Endodermal cell (in vitro differentiated cells): ENCODE results near the gene LGI2. TPM values are rescaled to one million over a fixed set of nuclear protein-coding genes. Genes with fewer than 3 reads are reported as not detected.

Source experiments
- DNase-seq: peaks from one replicate; pipeline ENCODE4 v3.0.0-alpha.2; 2017
- H3K27ac ChIP-seq: 2 replicates; pipeline ENCODE4 v1.5.1; 2013; ENCODE audit warnings: mild to moderate bottlenecking, low read depth, low read length, moderate library complexity
- H3K27me3 ChIP-seq: 2 replicates; pipeline ENCODE4 v1.6.1; 2013; ENCODE audit warnings: mild to moderate bottlenecking, low read length, moderate library complexity; ENCODE audit not compliant: insufficient read depth, control insufficient read depth, poor library complexity, severe bottlenecking
- H3K36me3 ChIP-seq: 2 replicates; pipeline ENCODE4 v1.7.0; 2013; ENCODE audit warnings: mild to moderate bottlenecking, low read length, moderate library complexity; ENCODE audit not compliant: control insufficient read depth, insufficient read depth
- H3K4me1 ChIP-seq: one replicate; pipeline ENCODE4 v1.7.0; 2013; ENCODE audit warnings: low read length; ENCODE audit not compliant: control insufficient read depth, insufficient read depth
- H3K4me3 ChIP-seq: 2 replicates; pipeline ENCODE4 v1.5.1; 2013; ENCODE audit warnings: mild to moderate bottlenecking, low read length, moderate library complexity
- H3K9ac ChIP-seq: 2 replicates; pipeline ENCODE4 v1.6.1; 2013; ENCODE audit warnings: mild to moderate bottlenecking, low read length, moderate library complexity; ENCODE audit not compliant: poor library complexity, severe bottlenecking; ENCODE audit errors: extremely low read depth
- H3K9me3 ChIP-seq: 2 replicates; pipeline ENCODE4 v1.6.1; 2013; ENCODE audit warnings: mild to moderate bottlenecking, low read length, moderate library complexity; ENCODE audit not compliant: control insufficient read depth
- H3K27ac Mint-ChIP-seq: 2 replicates; pipeline ENCODE4 v1.8.0; 2020; ENCODE audit warnings: mixed read lengths
- H3K27me3 Mint-ChIP-seq: 2 replicates; pipeline ENCODE4 v1.8.0; 2021; ENCODE audit warnings: mild to moderate bottlenecking, mixed read lengths; ENCODE audit not compliant: insufficient read depth
- H3K36me3 Mint-ChIP-seq: 2 replicates; pipeline ENCODE4 v1.8.0; 2020; ENCODE audit warnings: low read depth, mixed read lengths
- H3K4me1 Mint-ChIP-seq: 2 replicates; pipeline ENCODE4 v1.8.0; 2020; ENCODE audit warnings: mixed read lengths
- H3K4me3 Mint-ChIP-seq: 2 replicates; pipeline ENCODE4 v1.8.0; 2020; ENCODE audit warnings: mild to moderate bottlenecking, moderate library complexity, mixed read lengths
- H3K9me3 Mint-ChIP-seq: 2 replicates; pipeline ENCODE4 v1.8.0; 2020; ENCODE audit warnings: mild to moderate bottlenecking, mixed read lengths
- WGBS, 2 experiments: methylation state at CpG; one replicate each; pipeline versions ENCODE4 v1.1.5 to v1.1.7; 2013; ENCODE audit warnings: missing lambda C conversion rate in 2 of 2, mixed read lengths in 1 of 2; ENCODE audit not compliant: insufficient coverage in 1 of 2, insufficient read length in 1 of 2; 5-methylcytosine and 5-hydroxymethylcytosine counted together
- total RNA-seq, 2 donors: library from RNA; stranded (reverse); fragmentation: NEBNext Ultra II Directional in 1 of 2; extraction: Animal tissue kit (Norgen Biotek cat#: 25700) in 1 of 2; gene quantifications; 2 replicates in 1 of 2; 3 replicates in 1 of 2; pipeline ENCODE4 v1.2.1, GENCODE V29; 2021
- TF ChIP-seq, protein P1 (sequence below): fragments of 200-600 bp; sonication (generic); conservative IDR thresholded peaks from 2 replicates; pipeline ENCODE4 v1.5.0; 2021; ENCODE audit warnings: antibody characterized with exemption, mild to moderate bottlenecking

Gene LGI2
- total RNA-seq, 2 donors from 2014 or later, result 6.5 to 15.9 TPM

DNA sequence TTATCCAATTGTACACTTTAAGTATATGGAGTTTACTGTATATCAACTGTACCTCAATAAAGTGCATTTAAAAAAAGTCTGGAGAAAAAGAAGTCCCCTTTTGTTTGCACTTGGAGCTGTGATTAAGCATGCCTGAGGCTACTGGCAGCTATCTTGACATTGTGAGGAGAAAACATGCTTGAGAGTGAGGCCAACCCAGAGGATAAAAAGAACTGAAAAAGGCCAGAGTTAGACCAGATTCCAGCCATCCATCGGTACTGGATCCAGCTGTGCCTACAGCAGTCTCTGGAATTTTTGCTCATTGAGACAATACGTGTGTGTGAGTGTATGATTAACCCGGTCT, 57.4 kb downstream of the LGI2 start:
- TF ChIP-seq, protein P1, sequence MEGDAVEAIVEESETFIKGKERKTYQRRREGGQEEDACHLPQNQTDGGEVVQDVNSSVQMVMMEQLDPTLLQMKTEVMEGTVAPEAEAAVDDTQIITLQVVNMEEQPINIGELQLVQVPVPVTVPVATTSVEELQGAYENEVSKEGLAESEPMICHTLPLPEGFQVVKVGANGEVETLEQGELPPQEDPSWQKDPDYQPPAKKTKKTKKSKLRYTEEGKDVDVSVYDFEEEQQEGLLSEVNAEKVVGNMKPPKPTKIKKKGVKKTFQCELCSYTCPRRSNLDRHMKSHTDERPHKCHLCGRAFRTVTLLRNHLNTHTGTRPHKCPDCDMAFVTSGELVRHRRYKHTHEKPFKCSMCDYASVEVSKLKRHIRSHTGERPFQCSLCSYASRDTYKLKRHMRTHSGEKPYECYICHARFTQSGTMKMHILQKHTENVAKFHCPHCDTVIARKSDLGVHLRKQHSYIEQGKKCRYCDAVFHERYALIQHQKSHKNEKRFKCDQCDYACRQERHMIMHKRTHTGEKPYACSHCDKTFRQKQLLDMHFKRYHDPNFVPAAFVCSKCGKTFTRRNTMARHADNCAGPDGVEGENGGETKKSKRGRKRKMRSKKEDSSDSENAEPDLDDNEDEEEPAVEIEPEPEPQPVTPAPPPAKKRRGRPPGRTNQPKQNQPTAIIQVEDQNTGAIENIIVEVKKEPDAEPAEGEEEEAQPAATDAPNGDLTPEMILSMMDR, result no peak
- H3K27me3 Mint-ChIP-seq, result peaks cover 18% of the 10 kb centered on the region
- Histone ChIP-seq H3K27me3 (no peaks in the 10 kb centered on the region), H3K4me1 (no peaks in the 10 kb centered on the region), H3K9ac (no peak overlapping the region), H3K27ac (no peak overlapping the region), H3K9me3 (no peaks in the 10 kb centered on the region), H3K36me3 (no peaks in the 10 kb centered on the region), H3K4me3 (no peak overlapping the region)
- peaks cover 6% of the 10 kb centered on the region for H3K4me1 Mint-ChIP-seq
- H3K9me3 Mint-ChIP-seq, result no peaks in the 10 kb centered on the region
- DNase-seq, result no peak
- no peak overlapping the region for H3K4me3 Mint-ChIP-seq
- no peak overlapping the region for H3K27ac Mint-ChIP-seq
- no peaks in the 10 kb centered on the region for H3K36me3 Mint-ChIP-seq
- 70 to 90% methylated on average over 2 to 3 of the region's 3 CpGs for WGBS, 2 experiments

DNA sequence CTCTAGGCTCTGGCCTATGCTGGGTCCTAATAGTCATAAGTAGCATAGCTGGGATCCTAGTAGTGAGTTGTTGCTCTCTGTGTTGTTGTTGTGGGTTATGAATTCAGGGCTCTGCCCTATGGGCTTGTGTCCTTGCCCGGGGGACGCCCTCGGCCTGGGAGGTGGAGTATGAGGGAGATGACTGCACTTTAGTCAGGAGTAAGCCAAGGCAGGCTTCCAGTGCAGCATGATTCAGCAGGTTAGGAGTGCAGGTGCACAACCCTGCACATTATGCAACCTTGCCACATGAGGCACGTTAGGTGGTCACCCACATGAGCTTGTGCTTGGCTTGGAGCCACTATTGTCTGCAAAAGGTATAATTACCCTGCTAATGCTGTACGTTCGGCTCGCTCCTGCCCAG, 59.6 kb downstream of the LGI2 start:
- peaks cover 6% of the 10 kb centered on the region for H3K4me1 Mint-ChIP-seq
- Histone ChIP-seq H3K27me3 (no peaks in the 10 kb centered on the region), H3K27ac (no peak overlapping the region), H3K4me3 (no peak overlapping the region), H3K36me3 (no peaks in the 10 kb centered on the region), H3K9me3 (peaks cover 10% of the 10 kb centered on the region), H3K4me1 (no peaks in the 10 kb centered on the region), H3K9ac (no peak overlapping the region)
- no peak overlapping the region for H3K27ac Mint-ChIP-seq
- DNase-seq, result peak; percentile 21
- H3K4me3 Mint-ChIP-seq, result no peak overlapping the region
- peaks cover 10% of the 10 kb centered on the region for H3K27me3 Mint-ChIP-seq
- peaks cover 10% of the 10 kb centered on the region for H3K9me3 Mint-ChIP-seq
- H3K36me3 Mint-ChIP-seq, result no peaks in the 10 kb centered on the region
- WGBS, 2 experiments, result 93% methylated on average over 4 to 7 of the region's 7 CpGs
- TF ChIP-seq, protein P1, result no peak

DNA sequence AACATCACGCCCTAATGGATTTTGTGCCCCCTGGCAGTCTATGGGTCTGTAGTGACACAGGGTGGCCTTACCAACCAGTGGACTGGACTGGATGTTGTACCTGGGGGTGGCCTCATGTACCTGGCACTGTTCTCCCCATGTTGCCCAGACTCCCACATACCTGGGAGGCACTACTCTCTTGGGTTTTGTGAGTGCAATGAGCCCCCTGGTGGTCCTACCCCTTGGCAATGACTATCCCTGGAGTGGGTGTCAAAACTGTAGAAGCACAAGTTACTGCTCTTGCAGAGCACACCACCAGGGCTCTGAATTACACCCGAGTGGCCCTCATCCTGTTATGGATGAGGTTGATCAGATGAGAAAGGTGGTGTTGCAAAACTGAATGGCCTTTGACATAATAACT, 60.1 kb downstream of the LGI2 start:
- Mint-ChIP-seq H3K27me3 (peaks cover 6% of the 10 kb centered on the region), H3K4me1 (peaks cover 6% of the 10 kb centered on the region), H3K27ac (no peak overlapping the region), H3K9me3 (peaks cover 15% of the 10 kb centered on the region), H3K4me3 (no peak overlapping the region), H3K36me3 (no peaks in the 10 kb centered on the region)
- Histone ChIP-seq H3K4me1 (no peaks in the 10 kb centered on the region), H3K4me3 (no peak overlapping the region), H3K27ac (no peak overlapping the region), H3K36me3 (no peaks in the 10 kb centered on the region), H3K9ac (no peak overlapping the region), H3K9me3 (peaks cover 16% of the 10 kb centered on the region), H3K27me3 (no peaks in the 10 kb centered on the region)
- WGBS, 2 experiments, result 89 to 94% methylated on average over 2 of the region's 2 CpGs
- peak; percentile 48 for DNase-seq
- TF ChIP-seq, protein P1, result peak; percentile 51
